Peyer's patch (tissue), 4 donors: ENCODE data around the gene GBP3.
"Not testable (repeated sequence)": the region's sequence is repeated elsewhere in the genome, so short reads cannot be mapped to it uniquely, and the experiment has no call there.

ENCODE experiments used
- CTCF ChIP-seq, 6 experiments: fragments of 450-650 bp in 4 of 6; fragments of 200-600 bp in 2 of 6; sonication (generic) in 1 of 6; IDR thresholded peaks; one replicate each; pipeline ENCODE4 v1.5.1; 2017 to 2019; ENCODE audit warnings: antibody characterized with exemption in 6 of 6, mild to moderate bottlenecking in 3 of 6, moderate library complexity in 1 of 6
- POLR2A ChIP-seq, 2 donors: fragments of 450-650 bp; IDR thresholded peaks; one replicate each; pipeline ENCODE4 v1.5.1; 2017; ENCODE audit warnings: antibody characterized with exemption in 2 of 2, mild to moderate bottlenecking in 2 of 2, moderate library complexity in 2 of 2

- TF ChIP-seq CTCF, POLR2A (IDR thresholded peaks at IDR 0.05): not testable (repeated sequence)
Measured at GRCh38 chr1:89034004-89034403, 11.3 kb upstream of the GBP3 start.
